Gastroesophageal sphincter (tissue), 4 donors: Measurements from ENCODE around the gene UBC. TPM values are rescaled to one million over a fixed set of nuclear protein-coding genes. Genes with fewer than 3 reads are reported as not detected.
A peak's percentile ranks its signal among the peaks of the same experiment; 100 is the strongest.

Experiments
- ATAC-seq: fragments of 150-250 bp; one replicate; pipeline ENCODE4 v1.9.1; 2016; ENCODE audit warnings: mild to moderate bottlenecking, moderate library complexity
- H3K27ac ChIP-seq, 4 donors: fragments of 200-600 bp; sonication (generic) in 3 of 4; 1 replicate in 3 of 4; 2 replicates in 1 of 4; pipeline ENCODE4 v1.5.1; 2016 to 2019
- H3K27me3 ChIP-seq: fragments of 200-600 bp; sonication (generic); one replicate; pipeline ENCODE4 v1.5.1; 2019
- H3K36me3 ChIP-seq, 2 donors: fragments of 200-600 bp; sonication (generic); one replicate each; pipeline ENCODE4 v1.5.1; 2019; ENCODE audit warnings: control low read depth in 1 of 2
- H3K4me1 ChIP-seq, 3 donors: fragments of 200-600 bp; sonication (generic); 1 replicate in 2 of 3; 2 replicates in 1 of 3; pipeline ENCODE4 v1.5.1; 2016 to 2019; ENCODE audit warnings: control low read depth in 2 of 3
- H3K4me3 ChIP-seq, 2 donors: fragments of 200-600 bp; sonication (generic); one replicate each; pipeline ENCODE4 v1.5.1; 2019; ENCODE audit warnings: mild to moderate bottlenecking in 1 of 2, moderate library complexity in 1 of 2
- H3K9me3 ChIP-seq, 3 donors: fragments of 200-600 bp; sonication (generic); one replicate each; pipeline ENCODE4 v1.5.1; 2017 to 2019; ENCODE audit warnings: control low read depth in 2 of 3
- EP300 ChIP-seq: sonication (generic); formaldehyde crosslinking; IDR thresholded peaks from one replicate; pipeline ENCODE4 v1.6.1; 2017; ENCODE audit warnings: antibody characterized with exemption, mild to moderate bottlenecking
- POLR2A ChIP-seq, 2 donors: fragments of 450-650 bp; IDR thresholded peaks; one replicate each; pipeline ENCODE4 v1.6.1; 2017; ENCODE audit warnings: antibody characterized with exemption in 2 of 2, mild to moderate bottlenecking in 2 of 2, moderate library complexity in 1 of 2
- POLR2AphosphoS5 ChIP-seq: sonication (generic); formaldehyde crosslinking; IDR thresholded peaks from one replicate; pipeline ENCODE4 v1.6.1; 2017; ENCODE audit warnings: antibody characterized with exemption
- WGBS, 2 donors: methylation state at CpG; one replicate each; pipeline ENCODE4 v1.1.5; 2018; ENCODE audit warnings: low coverage in 1 of 2; 5-methylcytosine and 5-hydroxymethylcytosine counted together
- total RNA-seq, 4 donors: library from RNA; depleted of rRNA; stranded (reverse); fragments of >200 nt; gene quantifications; one replicate each; pipeline ENCODE4 v1.1.0, GENCODE V29; 2016
- TF ChIP-seq, protein P1 (sequence below), 4 experiments: fragments of 200-600 bp in 2 of 4; fragments of 450-650 bp in 2 of 4; sonication (generic) in 1 of 4; IDR thresholded peaks; one replicate each; pipeline ENCODE4 v1.5.1; 2017 to 2019; ENCODE audit warnings: antibody characterized with exemption in 4 of 4, mild to moderate bottlenecking in 2 of 4, moderate library complexity in 2 of 4

Gene UBC
- total RNA-seq, 4 donors from 2014 or later = 1,376 to 1,776 (median 1,632) TPM

GRCh38 chr12:124917841-124918621 is 3.6 kb upstream of the UBC start:
- Histone ChIP-seq H3K27me3 (no peaks in the 10 kb centered on the region), H3K9me3 (no peaks in the 10 kb centered on the region), H3K36me3 (peaks cover 0 to 6% of the 10 kb centered on the region in 2 donors), H3K4me1 (peaks cover 10 to 72% (median 16%) of the 10 kb centered on the region in 3 donors), H3K4me3 (peak overlapping the region; percentile 35 to 91), H3K27ac (peak overlapping the region; percentile 90 to 100 (median 98))
- WGBS, 2 donors = 0 to 41% methylated on average over 5 to 12 of the region's 12 CpGs
- TF ChIP-seq, protein P1, sequence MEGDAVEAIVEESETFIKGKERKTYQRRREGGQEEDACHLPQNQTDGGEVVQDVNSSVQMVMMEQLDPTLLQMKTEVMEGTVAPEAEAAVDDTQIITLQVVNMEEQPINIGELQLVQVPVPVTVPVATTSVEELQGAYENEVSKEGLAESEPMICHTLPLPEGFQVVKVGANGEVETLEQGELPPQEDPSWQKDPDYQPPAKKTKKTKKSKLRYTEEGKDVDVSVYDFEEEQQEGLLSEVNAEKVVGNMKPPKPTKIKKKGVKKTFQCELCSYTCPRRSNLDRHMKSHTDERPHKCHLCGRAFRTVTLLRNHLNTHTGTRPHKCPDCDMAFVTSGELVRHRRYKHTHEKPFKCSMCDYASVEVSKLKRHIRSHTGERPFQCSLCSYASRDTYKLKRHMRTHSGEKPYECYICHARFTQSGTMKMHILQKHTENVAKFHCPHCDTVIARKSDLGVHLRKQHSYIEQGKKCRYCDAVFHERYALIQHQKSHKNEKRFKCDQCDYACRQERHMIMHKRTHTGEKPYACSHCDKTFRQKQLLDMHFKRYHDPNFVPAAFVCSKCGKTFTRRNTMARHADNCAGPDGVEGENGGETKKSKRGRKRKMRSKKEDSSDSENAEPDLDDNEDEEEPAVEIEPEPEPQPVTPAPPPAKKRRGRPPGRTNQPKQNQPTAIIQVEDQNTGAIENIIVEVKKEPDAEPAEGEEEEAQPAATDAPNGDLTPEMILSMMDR (IDR thresholded peaks at IDR 0.05) = no peak
- no peak for TF ChIP-seq POLR2AphosphoS5
- no peak for TF ChIP-seq POLR2A (IDR thresholded peaks at IDR 0.05)
- no peak for TF ChIP-seq EP300
- ATAC-seq = no peak

DNA sequence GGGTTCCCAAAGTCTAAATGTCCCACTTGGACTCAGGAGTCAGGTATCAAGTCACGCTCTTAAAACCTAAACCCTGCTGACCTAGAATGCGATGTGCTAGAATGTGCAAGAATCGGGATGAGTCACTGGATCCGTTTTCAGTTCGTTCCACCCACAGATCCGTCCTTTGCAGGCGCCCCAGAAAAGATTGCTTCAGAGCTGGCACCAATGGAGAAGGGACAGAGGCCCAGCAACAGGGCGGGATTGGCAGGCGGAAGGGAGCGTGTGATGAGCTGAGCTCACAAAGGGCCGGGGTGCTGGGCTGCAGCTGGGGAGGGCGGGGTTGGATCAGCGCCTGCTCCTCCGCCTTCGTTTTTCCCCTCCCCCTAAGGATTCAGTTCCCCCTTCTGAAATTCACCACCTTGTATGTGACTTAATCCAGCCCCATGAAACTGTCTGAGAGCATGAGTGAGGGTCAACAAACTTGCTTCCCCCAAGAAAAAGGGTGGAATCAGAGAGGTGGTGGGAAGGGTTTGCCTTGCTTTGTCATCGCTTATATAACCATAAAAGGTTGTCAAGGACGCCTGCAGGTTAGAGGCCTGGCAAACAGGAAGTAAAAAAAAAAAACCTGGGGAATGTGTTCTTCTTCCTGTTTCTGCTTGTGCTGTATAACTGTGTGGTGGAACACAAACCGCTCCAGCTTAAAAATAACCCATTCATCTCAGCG is 2.8 kb upstream of the UBC start:
- Histone ChIP-seq H3K9me3 (no peaks in the 10 kb centered on the region), H3K36me3 (peaks cover 0 to 13% of the 10 kb centered on the region in 2 donors), H3K27me3 (no peaks in the 10 kb centered on the region), H3K4me1 (peaks cover 10 to 70% (median 16%) of the 10 kb centered on the region in 3 donors), H3K27ac (peak overlapping the region; percentile 90 to 100 (median 98)), H3K4me3 (peak overlapping the region; percentile 36 to 91)
- 0 to 3% methylated on average over 5 to 7 of the region's 19 CpGs for WGBS, 2 donors
- ATAC-seq = peak; percentile 92
- TF ChIP-seq POLR2AphosphoS5 (peak; percentile 99), POLR2A (IDR thresholded peaks at IDR 0.05) (peak; percentile 17 to 25)
- TF ChIP-seq, protein P1 (IDR thresholded peaks at IDR 0.05) = no peak

DNA sequence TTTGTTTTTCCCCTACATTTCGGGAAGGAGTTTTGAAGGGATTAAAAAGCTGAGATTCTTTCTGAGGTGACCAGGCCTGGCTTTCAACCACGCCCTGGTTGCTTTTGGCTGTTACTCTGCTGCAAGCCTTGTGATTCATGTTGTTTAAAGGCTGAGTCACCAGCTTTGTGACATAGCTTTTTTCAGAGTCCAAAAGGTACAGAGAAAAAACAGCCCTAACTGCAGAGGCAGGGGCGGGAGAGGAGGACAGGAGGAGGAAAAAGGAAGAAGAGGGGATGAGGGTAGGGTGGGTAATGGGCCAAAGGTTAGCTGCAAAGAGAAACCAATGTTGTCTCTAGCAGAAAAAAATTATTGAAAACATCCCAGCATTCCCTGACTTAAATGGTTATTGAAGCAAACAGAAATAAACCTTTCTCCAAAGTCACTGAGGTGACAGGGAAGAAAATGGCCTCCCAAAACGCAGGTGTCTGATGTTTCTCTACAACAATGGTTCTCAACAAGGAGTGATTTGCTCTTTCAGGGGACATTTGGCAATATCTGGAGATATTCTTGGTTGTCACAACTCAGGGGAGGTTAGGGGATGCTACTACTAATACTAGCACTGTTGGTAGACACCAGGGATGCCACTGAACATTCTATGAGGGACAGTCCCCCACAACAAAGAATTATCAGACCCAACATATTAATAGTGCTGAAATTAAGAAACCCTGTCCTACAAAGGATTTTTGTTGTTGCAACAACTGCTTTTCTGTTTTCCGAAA is 2.1 kb upstream of the UBC start:
- peak; percentile 94 for TF ChIP-seq POLR2AphosphoS5
- TF ChIP-seq POLR2A (IDR thresholded peaks at IDR 0.05) = peak in 1 of 2 donors; percentile 19
- TF ChIP-seq, protein P1 (IDR thresholded peaks at IDR 0.05) = no peak

DNA sequence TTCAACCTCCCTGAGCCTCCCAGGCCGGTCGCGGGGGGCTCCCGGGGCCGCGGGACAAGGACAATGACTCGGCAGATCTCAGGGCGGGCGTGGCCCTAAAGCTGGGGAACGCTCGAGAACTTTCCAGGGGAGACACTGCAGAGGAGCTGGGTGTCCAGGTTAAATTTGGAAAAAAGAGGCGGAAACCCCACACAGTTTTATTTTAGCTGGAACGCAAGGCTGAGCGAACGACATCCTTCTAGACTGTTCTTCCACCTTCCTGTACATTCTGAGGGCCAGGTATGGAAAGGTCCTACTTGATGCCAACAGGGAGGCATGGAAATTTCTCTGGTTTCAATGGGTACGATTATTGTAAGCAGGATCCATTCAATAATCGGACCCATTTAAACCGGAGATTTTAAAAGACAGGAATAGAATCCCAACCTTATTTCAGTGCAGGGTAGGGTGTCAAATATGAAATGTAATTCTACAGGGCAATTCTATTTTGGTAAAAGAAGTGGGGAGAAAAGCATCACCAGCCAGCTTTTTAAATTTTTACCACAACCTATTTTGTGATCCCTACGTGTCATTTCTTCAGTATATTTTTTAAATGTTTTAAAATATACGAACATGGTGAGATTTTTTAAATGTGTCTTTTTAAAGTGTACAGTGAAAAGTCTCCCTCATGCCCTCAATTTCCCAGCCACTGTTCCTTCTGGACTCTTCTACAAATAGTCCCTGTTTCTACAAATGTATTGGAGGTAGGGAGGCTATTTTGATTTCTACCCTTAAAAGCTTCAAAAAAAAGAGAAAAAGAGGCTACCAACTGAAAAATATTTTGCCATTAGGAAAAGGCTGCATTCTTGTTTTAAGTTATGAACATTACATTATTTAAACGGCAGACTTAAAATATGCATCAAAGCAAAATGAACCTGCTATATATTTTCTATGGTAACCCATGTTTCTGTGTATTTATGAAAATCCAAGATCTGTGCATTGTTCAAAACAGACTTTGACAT is 1.1 kb upstream of the UBC start:
- no peak for TF ChIP-seq POLR2AphosphoS5
- TF ChIP-seq POLR2A (IDR thresholded peaks at IDR 0.05) = no peak
- no peak for TF ChIP-seq EP300
- TF ChIP-seq, protein P1 (IDR thresholded peaks at IDR 0.05) = no peak
- Histone ChIP-seq H3K27me3 (no peaks in the 10 kb centered on the region), H3K4me3 (peak overlapping the region; percentile 83 to 91), H3K4me1 (peaks cover 12 to 64% (median 22%) of the 10 kb centered on the region in 3 donors), H3K9me3 (no peaks in the 10 kb centered on the region), H3K27ac (peak overlapping the region; percentile 90 to 100 (median 98)), H3K36me3 (peaks cover 0 to 26% of the 10 kb centered on the region in 2 donors)
- WGBS, 2 donors = 16 to 19% methylated on average over 9 to 15 of the region's 21 CpGs
- ATAC-seq = no peak

More for the DNA sequence above, 2.1 kb upstream of the UBC start:
- peak overlapping the region; percentile 83 to 91 for H3K4me3 ChIP-seq
- ATAC-seq = peak; percentile 41
- peak overlapping the region; percentile 90 to 100 (median 98) for H3K27ac ChIP-seq
- no peaks in the 10 kb centered on the region for H3K27me3 ChIP-seq
- peaks cover 0 to 16% of the 10 kb centered on the region in 2 donors for H3K36me3 ChIP-seq
- peaks cover 10 to 64% (median 16%) of the 10 kb centered on the region in 3 donors for H3K4me1 ChIP-seq
- WGBS, 2 donors = 11 to 13% methylated on average over 3 to 4 of the region's 5 CpGs
- no peaks in the 10 kb centered on the region for H3K9me3 ChIP-seq
